Retina (tissue), 1 donor: ENCODE measurements around the gene HNRNPU.

Experiments used
- DNase-seq: peaks from one replicate; pipeline ENCODE4 v3.0.0-alpha.2; 2016

Gene HNRNPU

GRCh38 chr1:244800821-244801220 is 63.5 kb downstream of the HNRNPU start:
- no peak for DNase-seq
